Loucy (cell line): Measurements from ENCODE around the gene PDE12.

Experiments used
- H2AFZ ChIP-seq: fragments of 200-600 bp; sonication (generic); 2 replicates; pipeline ENCODE4 v1.6.0; 2016; ENCODE audit warnings: antibody characterized with exemption, mild to moderate bottlenecking, low read length, moderate library complexity
- H3F3A ChIP-seq: fragments of 200-600 bp; 2 replicates; pipeline ENCODE4 v1.6.0; 2016; ENCODE audit warnings: antibody characterized with exemption, low read depth, mild to moderate bottlenecking
- H3K27me3 ChIP-seq: fragments of 200-600 bp; sonication (generic); 2 replicates; pipeline ENCODE4 v1.6.1; 2014; ENCODE audit warnings: low read length, mild to moderate bottlenecking; ENCODE audit not compliant: insufficient read depth, poor library complexity, severe bottlenecking
- H3K36me3 ChIP-seq: fragments of 200-600 bp; sonication (generic); 2 replicates; pipeline ENCODE4 v1.6.1; 2016; ENCODE audit warnings: low read length; ENCODE audit not compliant: insufficient read depth
- H3K4me1 ChIP-seq: fragments of 200-600 bp; sonication (generic); 2 replicates; pipeline ENCODE4 v1.5.1; 2014; ENCODE audit warnings: low read length, mild to moderate bottlenecking; ENCODE audit not compliant: insufficient read depth, poor library complexity, severe bottlenecking
- H3K4me2 ChIP-seq: fragments of 200-600 bp; sonication (generic); 2 replicates; pipeline ENCODE4 v1.6.0; 2014; ENCODE audit warnings: antibody characterized with exemption, low read length, low read depth, mild to moderate bottlenecking; ENCODE audit not compliant: poor library complexity, severe bottlenecking
- H3K4me3 ChIP-seq: fragments of 200-600 bp; sonication (generic); 2 replicates; pipeline ENCODE4 v1.5.1; 2014; ENCODE audit warnings: low read length, mild to moderate bottlenecking, mixed read lengths; ENCODE audit not compliant: poor library complexity, severe bottlenecking
- H3K79me2 ChIP-seq: fragments of 200-600 bp; sonication (generic); 2 replicates; pipeline ENCODE4 v1.6.1; 2014; ENCODE audit warnings: low read length; ENCODE audit not compliant: insufficient read depth
- H3K9ac ChIP-seq: fragments of 200-600 bp; sonication (generic); 2 replicates; pipeline ENCODE4 v1.6.0; 2014; ENCODE audit warnings: mild to moderate bottlenecking, low read depth, low read length, moderate library complexity; ENCODE audit not compliant: poor library complexity, severe bottlenecking
- H3K9me2 ChIP-seq: fragments of 200-600 bp; sonication (generic); replicated peaks from 2 replicates; pipeline ENCODE4 v1.6.1; 2016; ENCODE audit warnings: low read depth, low read length, mixed read lengths
- H3K9me3 ChIP-seq: fragments of 200-600 bp; sonication (generic); 2 replicates; pipeline ENCODE4 v1.6.1; 2014; ENCODE audit warnings: mild to moderate bottlenecking, antibody characterized with exemption, low read length, low read depth; ENCODE audit not compliant: insufficient read depth
- H4K20me1 ChIP-seq: fragments of 200-600 bp; sonication (generic); 2 replicates; pipeline ENCODE4 v1.6.0; 2014; ENCODE audit warnings: antibody characterized with exemption, low read length, mild to moderate bottlenecking; ENCODE audit not compliant: insufficient read depth, poor library complexity, severe bottlenecking
- CTCF ChIP-seq: fragments of 200-600 bp; sonication (generic); conservative IDR thresholded peaks from 2 replicates; pipeline ENCODE4 v1.5.1; 2014; ENCODE audit warnings: mild to moderate bottlenecking, antibody characterized with exemption, low read length
- EZH2phosphoT487 ChIP-seq: fragments of 200-600 bp; IDR thresholded peaks from 2 replicates; pipeline ENCODE4 v1.6.1; 2018; ENCODE audit warnings: antibody characterized with exemption, mild to moderate bottlenecking, moderate library complexity, borderline replicate concordance

PDE12 gene

GRCh38 chr3:57555738-57556458 lies at the start of gene PDE12:
PDE12 (plus strand) TSS chr3:57556274; CDS start chr3:57556380, 106 bp downstream.
- Histone ChIP-seq H3K27me3 (no peaks in the 10 kb centered on the region), H3F3A (no peaks in the 10 kb centered on the region), H3K4me1 (peaks cover 33% of the 10 kb centered on the region), H3K4me2 (peak within 1 kb of the TSS; percentile 100), H4K20me1 (peaks cover 27% of the 10 kb centered on the region), H3K79me2 (peaks cover 48% of the 10 kb centered on the region), H3K9me3 (no peaks in the 10 kb centered on the region), H2AFZ (peak within 1 kb of the TSS; percentile 99), H3K9me2 (no peaks in the 10 kb centered on the region), H3K9ac (peak within 1 kb of the TSS; percentile 88), H3K36me3 (no peaks in the 10 kb centered on the region), H3K4me3 (peak within 1 kb of the TSS; percentile 97)
- no peak for TF ChIP-seq EZH2phosphoT487
- TF ChIP-seq CTCF: no peak

- no peaks in the 10 kb centered on the region for H3K9me2 ChIP-seq
- H3F3A ChIP-seq: no peaks in the 10 kb centered on the region
- no peaks in the 10 kb centered on the region for H4K20me1 ChIP-seq
- H3K9ac ChIP-seq: no peak overlapping the region
- H3K27me3 ChIP-seq: no peaks in the 10 kb centered on the region
- H3K9me3 ChIP-seq: no peaks in the 10 kb centered on the region
- H2AFZ ChIP-seq: no peak overlapping the region
- H3K4me3 ChIP-seq: no peak overlapping the region
- no peaks in the 10 kb centered on the region for H3K36me3 ChIP-seq
- no peak for TF ChIP-seq EZH2phosphoT487
- TF ChIP-seq CTCF: no peak
- no peaks in the 10 kb centered on the region for H3K4me1 ChIP-seq
- H3K4me2 ChIP-seq: no peak overlapping the region
- H3K79me2 ChIP-seq: no peaks in the 10 kb centered on the region
Observed at GRCh38 chr3:57512166-57512565, 43.9 kb upstream of the PDE12 start.

GRCh38 chr3:57518276-57518915 lies 37.7 kb upstream of the PDE12 start:
- Histone ChIP-seq H3K9me3 (no peaks in the 10 kb centered on the region), H3F3A (no peaks in the 10 kb centered on the region), H4K20me1 (no peaks in the 10 kb centered on the region), H3K9me2 (no peaks in the 10 kb centered on the region), H3K4me3 (no peak overlapping the region), H3K36me3 (no peaks in the 10 kb centered on the region), H3K27me3 (no peaks in the 10 kb centered on the region), H3K4me2 (no peak overlapping the region), H3K9ac (no peak overlapping the region), H2AFZ (0 out of 2 replicates have a peak overlapping the region, but pooled peaks have one; percentile 14), H3K4me1 (peaks cover 4% of the 10 kb centered on the region), H3K79me2 (no peaks in the 10 kb centered on the region)
- TF ChIP-seq EZH2phosphoT487 (no peak), CTCF (no peak)
